GM12891 (cell line): ENCODE measurements around the gene TMOD4.

ENCODE experiments used
- POLR2A ChIP-seq: IDR thresholded peaks from 2 replicates; pipeline ENCODE4 v1.6.1; 2011; ENCODE audit warnings: low read depth, low read length, control low read depth
- POLR2AphosphoS5 ChIP-seq: IDR thresholded peaks from 2 replicates; pipeline ENCODE4 v1.6.1; 2011; ENCODE audit warnings: low read depth, low read length, control low read depth
- SPI1 ChIP-seq: IDR thresholded peaks from 2 replicates; pipeline ENCODE4 v1.6.1; 2011; ENCODE audit warnings: low read depth, low read length, control low read depth

DNA sequence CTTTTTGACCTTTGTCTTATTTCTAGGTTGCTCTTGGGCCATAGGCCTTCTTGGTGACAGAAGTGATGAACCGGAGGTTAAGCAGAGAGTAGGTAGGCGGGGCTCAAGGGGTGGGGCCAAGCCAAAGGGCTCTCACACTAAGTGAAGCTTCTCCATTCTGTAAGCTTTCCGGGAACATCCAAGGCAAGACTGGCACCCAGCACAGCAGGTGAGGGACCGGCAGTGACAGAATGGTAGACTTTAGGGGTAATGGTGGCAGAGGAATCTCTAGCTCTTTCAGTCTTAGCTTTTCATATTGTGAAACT is 19.3 kb downstream of the TMOD4 start, which contains the start of gene TNFAIP8L2:
- no peak for TF ChIP-seq POLR2A
- TF ChIP-seq POLR2AphosphoS5, result no peak
- TF ChIP-seq SPI1, result no peak
